GM12878 (cell line): ENCODE measurements around the gene PKP2. TPM values are rescaled to one million over a fixed set of nuclear protein-coding genes. Genes with fewer than 3 reads are reported as not detected.

Experiments used
- ATAC-seq: fragments of 200-7000 bp; cut with Tn5 transposase; 3 replicates; pipeline ENCODE4 v1.9.1; 2020; ENCODE audit warnings: mild to moderate bottlenecking, moderate library complexity
- BruUV-seq: library from RNA; stranded (reverse); fragments of 400-500 nt; replicated peaks from 2 replicates; lab custom pipeline; 2021; lab: Mats Ljungman, UMichigan
- CTCF ChIA-PET: fragments of 300-600 bp; sonication (Branson Sonifier 250); formaldehyde crosslinking; extraction: SDS; loops from one replicate; lab custom pipeline; 2021; ENCODE audit warnings: inconsistent platforms; lab: Yijun Ruan, JAX
- POLR2A ChIA-PET: fragments of 350-600 bp; formaldehyde crosslinking; extraction: SDS; loops from one replicate; lab custom pipeline; 2021; ENCODE audit warnings: inconsistent platforms; lab: Charles Lee
- RAD21 ChIA-PET: fragments of 300-600 bp; sonication (Branson Sonifier 250); formaldehyde crosslinking; loops from one replicate; lab custom pipeline; 2023; ENCODE audit warnings: antibody characterized with exemption; ENCODE audit not compliant: unreplicated experiment; lab: Charles Lee
- SMC1A ChIA-PET: fragments of 300-600 bp; sonication (Branson Sonifier 250); formaldehyde crosslinking; loops from one replicate; lab custom pipeline; 2023; ENCODE audit not compliant: unreplicated experiment, uncharacterized antibody; lab: Charles Lee
- DNase-seq: peaks from one replicate; pipeline ENCODE4 v3.0.0-alpha.2; 2011; ENCODE audit warnings: low read depth, low spot score
- FAIRE-seq: peaks from 3 replicates; lab custom pipeline; 2011; peaks lifted over from hg19 to GRCh38; lab: Jason Lieb, UNC
- H2AFZ ChIP-seq: 2 replicates; pipeline ENCODE4 v1.6.0; 2011; ENCODE audit warnings: low read depth, low read length, control low read depth; ENCODE audit not compliant: control insufficient read depth
- H3K27ac ChIP-seq: 2 replicates; pipeline ENCODE4 v1.5.1; 2011; ENCODE audit warnings: control low read depth; ENCODE audit not compliant: control insufficient read depth, insufficient read depth
- H3K27me3 ChIP-seq, 2 experiments: replicated peaks in 1 of 2; 2 replicates each; pipeline versions ENCODE4 v1.6.0 to v1.6.1; 2011; ENCODE audit warnings: low read length in 1 of 2; ENCODE audit not compliant: control insufficient read depth in 2 of 2, insufficient read depth in 2 of 2
- H3K36me3 ChIP-seq, 2 experiments: 2 replicates each; pipeline ENCODE4 v1.5.1; 2011; ENCODE audit warnings: low read length in 1 of 2; ENCODE audit not compliant: control insufficient read depth in 2 of 2, insufficient read depth in 2 of 2
- H3K4me1 ChIP-seq: 2 replicates; pipeline ENCODE4 v1.6.1; 2011; ENCODE audit warnings: mild to moderate bottlenecking, low read length, moderate library complexity, mixed read lengths; ENCODE audit not compliant: control insufficient read depth, insufficient read depth
- H3K4me2 ChIP-seq: 2 replicates; pipeline ENCODE4 v1.6.0; 2011; ENCODE audit warnings: control low read depth; ENCODE audit not compliant: control insufficient read depth, insufficient read depth
- H3K4me3 ChIP-seq: fragments of 200-600 bp; sonication (generic); 2 replicates; pipeline ENCODE4 v1.5.1; 2016
- H3K79me2 ChIP-seq: 2 replicates; pipeline ENCODE4 v1.6.0; 2011; ENCODE audit warnings: low read length; ENCODE audit not compliant: control insufficient read depth, insufficient read depth
- H3K9ac ChIP-seq: 2 replicates; pipeline ENCODE4 v1.8.0; 2011; ENCODE audit warnings: low read length, control low read depth, mixed read lengths; ENCODE audit not compliant: control insufficient read depth, insufficient read depth
- H3K9me3 ChIP-seq: replicated peaks from 3 replicates; pipeline ENCODE4 v1.5.1; 2011; ENCODE audit warnings: mild to moderate bottlenecking, low read length; ENCODE audit not compliant: control insufficient read depth, insufficient read depth
- H4K20me1 ChIP-seq: 2 replicates; pipeline ENCODE4 v1.6.0; 2011; ENCODE audit not compliant: control insufficient read depth, insufficient read depth
- BCLAF1 ChIP-seq: fragments of 450-650 bp; IDR thresholded peaks from 2 replicates; pipeline ENCODE4 v1.6.1; 2017; ENCODE audit warnings: antibody characterized with exemption, mild to moderate bottlenecking, moderate library complexity
- CEBPZ ChIP-seq: fragments of 150-350 bp; IDR thresholded peaks from 2 replicates; pipeline ENCODE4 v1.6.1; 2016; ENCODE audit warnings: low read depth, low read length
- ESRRA ChIP-seq: IDR thresholded peaks from 2 replicates; pipeline ENCODE4 v1.6.1; 2012; ENCODE audit warnings: mild to moderate bottlenecking, low read length, improper control_type of control experiment
- EZH2 ChIP-seq: IDR thresholded peaks from 2 replicates; pipeline ENCODE4 v1.6.1; 2012; ENCODE audit warnings: low read depth, mild to moderate bottlenecking, control low read depth, inconsistent platforms, low read length, borderline replicate concordance; ENCODE audit not compliant: control insufficient read depth
- IKZF2 ChIP-seq, 2 experiments: fragments of 450-650 bp; IDR thresholded peaks; 2 replicates each; pipeline ENCODE4 v1.6.1; 2017; ENCODE audit warnings: mild to moderate bottlenecking in 2 of 2, moderate library complexity in 2 of 2
- MTA2 ChIP-seq: fragments of 450-650 bp; IDR thresholded peaks from 2 replicates; pipeline ENCODE4 v1.6.1; 2016; ENCODE audit warnings: low read depth, mild to moderate bottlenecking, moderate library complexity
- MYC ChIP-seq: IDR thresholded peaks from 2 replicates; pipeline ENCODE4 v1.6.1; 2011; ENCODE audit warnings: mild to moderate bottlenecking, low read length, moderate library complexity, inconsistent platforms; ENCODE audit not compliant: insufficient read depth, insufficient replicate concordance, insufficient read length, severe bottlenecking
- NR2C1 ChIP-seq: fragments of 450-650 bp; IDR thresholded peaks from 2 replicates; pipeline ENCODE4 v1.6.1; 2017; ENCODE audit warnings: antibody characterized with exemption, mild to moderate bottlenecking, moderate library complexity
- POU2F2 ChIP-seq: IDR thresholded peaks from 3 replicates; pipeline ENCODE4 v1.6.1; 2011; ENCODE audit warnings: low read depth, mild to moderate bottlenecking, low read length, borderline replicate concordance
- RUNX3 ChIP-seq: IDR thresholded peaks from 2 replicates; pipeline ENCODE4 v1.6.1; 2012; ENCODE audit warnings: low read length, inconsistent platforms
- TCF3 ChIP-seq: IDR thresholded peaks from 2 replicates; pipeline ENCODE4 v1.6.1; 2012; ENCODE audit warnings: low read depth, mild to moderate bottlenecking, low read length, borderline replicate concordance; ENCODE audit not compliant: insufficient read depth
- USF2 ChIP-seq: IDR thresholded peaks from 2 replicates; pipeline ENCODE4 v1.6.1; 2011; ENCODE audit warnings: low read depth, low read length, improper control_type of control experiment, borderline replicate concordance
- ZNF24 ChIP-seq: fragments of 450-650 bp; IDR thresholded peaks from 2 replicates; pipeline ENCODE4 v1.6.1; 2017; ENCODE audit warnings: antibody characterized with exemption, mild to moderate bottlenecking
- WGBS: methylation state at CpG from one replicate; pipeline ENCODE4 v1.1.6; 2016; ENCODE audit warnings: low lambda C conversion rate; ENCODE audit not compliant: insufficient replicate concordance, insufficient coverage; ENCODE audit errors: missing lambda C conversion rate; 5-methylcytosine and 5-hydroxymethylcytosine counted together
- in situ Hi-C: fragments of 300-500 bp; cut with MboI; formaldehyde crosslinking; loops from 9 replicates; pipeline ENCODE4 v1.14.3; 2018; ENCODE audit warnings: mixed read lengths
- intact Hi-C: fragments of 100-400 bp; cut with micrococcal nuclease; formaldehyde crosslinking; loops from one replicate; pipeline ENCODE4 v1.14.2; 2022; ENCODE audit not compliant: unreplicated experiment
- polyA plus RNA-seq, 11 experiments: library from polyadenylated mRNA; depleted of rRNA in 4 of 11; unstranded in 6 of 11; stranded (reverse) in 5 of 11; fragments of >200 nt; fragmentation: Nextera tagmentation in 4 of 11; fragmentation: Illumina TruSeq in 1 of 11; extraction: Ambion mirVana in 4 of 11; extraction: Trizol in 1 of 11; gene quantifications; 1 replicate in 1 of 11; 2 replicates in 10 of 11; pipeline versions ENCODE4 v1.2.1 to v1.2.3, GENCODE V29; 2011 to 2016; ENCODE audit warnings: inconsistent platforms in 2 of 11, missing spikeins in 2 of 11, low read depth in 1 of 11
- total RNA-seq, 4 experiments: library from RNA; depleted of rRNA in 3 of 4; stranded (reverse); fragments of >200 nt in 3 of 4; fragmentation: Illumina TruSeq in 1 of 4; extraction: Trizol in 1 of 4; gene quantifications; 2 replicates each; pipeline versions ENCODE4 v1.2.1 to v1.2.3, GENCODE V29; 2013 to 2021
- TF ChIP-seq, protein P1 (sequence below): IDR thresholded peaks from 2 replicates; pipeline ENCODE4 v1.6.1; 2011; ENCODE audit warnings: borderline replicate concordance, low read depth, mild to moderate bottlenecking, moderate library complexity, low read length; ENCODE audit not compliant: insufficient read depth, poor library complexity, severe bottlenecking

The PKP2 gene
- total and polyA plus RNA-seq, 10 of the 15 experiments (the other 5 are each of a cell fraction or from before 2014, with no cell fraction given): 0.02 to 4.1 (median 0.07) TPM; not detected in 4

- TF ChIP-seq NR2C1 (no peak), POU2F2 (no peak), MTA2 (no peak), EZH2 (no peak), ESRRA (no peak), ZNF24 (no peak), CEBPZ (no peak), USF2 (no peak), IKZF2 (IDR thresholded peaks at IDR 0.05) (no peak), TCF3 (no peak), RUNX3 (no peak), MYC (no peak), BCLAF1 (no peak)
- TF ChIP-seq, protein P1, sequence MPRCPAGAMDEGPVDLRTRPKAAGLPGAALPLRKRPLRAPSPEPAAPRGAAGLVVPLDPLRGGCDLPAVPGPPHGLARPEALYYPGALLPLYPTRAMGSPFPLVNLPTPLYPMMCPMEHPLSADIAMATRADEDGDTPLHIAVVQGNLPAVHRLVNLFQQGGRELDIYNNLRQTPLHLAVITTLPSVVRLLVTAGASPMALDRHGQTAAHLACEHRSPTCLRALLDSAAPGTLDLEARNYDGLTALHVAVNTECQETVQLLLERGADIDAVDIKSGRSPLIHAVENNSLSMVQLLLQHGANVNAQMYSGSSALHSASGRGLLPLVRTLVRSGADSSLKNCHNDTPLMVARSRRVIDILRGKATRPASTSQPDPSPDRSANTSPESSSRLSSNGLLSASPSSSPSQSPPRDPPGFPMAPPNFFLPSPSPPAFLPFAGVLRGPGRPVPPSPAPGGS: no peak
- no TSS peak for BruUV-seq
- ChIA-PET SMC1A (no interaction called here), RAD21 (no interaction called here), CTCF (no interaction called here), POLR2A (no interaction called here)
- WGBS: 35% methylated on average over 4 of the region's 5 CpGs
- no peak for ATAC-seq
- no peaks in the 10 kb centered on the region for H3K4me1 ChIP-seq
- FAIRE-seq: no peak
- DNase-seq: no peak
- in situ Hi-C loops: no loop called here
- H3K36me3 ChIP-seq: no peaks in the 10 kb centered on the region
- H2AFZ ChIP-seq: no peak overlapping the region
- no peaks in the 10 kb centered on the region for H3K79me2 ChIP-seq
- peaks cover 0 to 10% of the 10 kb centered on the region in 2 experiments for H3K27me3 ChIP-seq
- no peaks in the 10 kb centered on the region for H4K20me1 ChIP-seq
- no peak overlapping the region for H3K27ac ChIP-seq
- H3K4me3 ChIP-seq: no peak overlapping the region
- intact Hi-C loops: no loop called here
- no peak overlapping the region for H3K9ac ChIP-seq
- H3K4me2 ChIP-seq: no peak overlapping the region
- H3K9me3 ChIP-seq: no peaks in the 10 kb centered on the region
Observed at GRCh38 chr12:32891956-32892355, 4.6 kb downstream of the PKP2 start.
